Measurements from ENCODE around the gene FANCE.
A peak's percentile ranks its signal among the peaks of the same experiment; 100 is the strongest.

Gene FANCE

GRCh38 chr6:35406711-35407485, 45.2 kb upstream of the FANCE start:
- Histone ChIP-seq H3K36me3 (replicated peaks in 1 of 2; ENCODE audit: control insufficient read depth in 2 of 2, insufficient read depth in 2 of 2, low read length in 2 of 2) (peaks cover 0 to 11% of the 10 kb centered on the region in 2 donors), H3K18ac (ENCODE audit: low read length) (peak overlapping the region; percentile 56), H2BK15ac (ENCODE audit: low read length) (no peak overlapping the region), H3K4me2 (ENCODE audit: insufficient read depth, low read length, poor library complexity, severe bottlenecking) (no peak overlapping the region), H3K9ac (ENCODE audit: low read depth, low read length, poor library complexity) (peak overlapping the region; percentile 25), H3K23ac (ENCODE audit: low read depth, low read length, poor library complexity) (no peak overlapping the region), H2AFZ (ENCODE audit: low read length) (no peak overlapping the region), H3K4ac (ENCODE audit: low read length) (no peak overlapping the region), H4K91ac (ENCODE audit: low read depth, low read length, poor library complexity) (no peak overlapping the region), H3K27ac (replicated peaks; ENCODE audit: low read length) (no peak overlapping the region), H3K27me3 (ENCODE audit: control insufficient read depth in 3 of 3, insufficient read depth in 3 of 3, low read depth in 1 of 3, low read length in 3 of 3) (peaks cover 0 to 2% (median 0%) of the 10 kb centered on the region in 3 experiments), H2AK5ac (ENCODE audit: low read depth, low read length) (peak overlapping the region; percentile 32), H2BK12ac (ENCODE audit: low read length) (no peak overlapping the region), H4K8ac (ENCODE audit: low read depth, low read length) (no peak overlapping the region), H2BK5ac (ENCODE audit: low read length) (no peak overlapping the region), H3K79me1 (ENCODE audit: low read depth, low read length) (no peaks in the 10 kb centered on the region), H3K14ac (ENCODE audit: low read length) (no peak overlapping the region), H3K4me1 (ENCODE audit: control insufficient read depth in 2 of 2, insufficient read depth in 1 of 2, low read depth in 1 of 2, low read length in 2 of 2) (peaks cover 3 to 9% of the 10 kb centered on the region in 2 donors), H3K9me3 (replicated peaks in 1 of 2; ENCODE audit: control insufficient read depth in 2 of 2, insufficient read depth in 1 of 2, low read depth in 1 of 2, low read length in 2 of 2) (no peaks in the 10 kb centered on the region), H3K4me3 (ENCODE audit: low read length in 2 of 2) (peak overlapping the region in 1 of 2 donors; percentile 9), H2BK120ac (ENCODE audit: low read depth, low read length) (no peak overlapping the region)
- DNase-seq (ENCODE audit: low spot score): no peak
- WGBS, 2 donors (ENCODE audit: extremely low coverage in 2 of 2, insufficient read length in 2 of 2, insufficient replicate concordance in 1 of 2): no CpG with 5 or more reads among the region's 20 CpGs

GRCh38 chr6:35409245-35409644, 42.9 kb upstream of the FANCE start:
- H3K4me3 ChIP-seq (ENCODE audit: low read length in 2 of 2): no peak overlapping the region
- H3K36me3 ChIP-seq (replicated peaks in 1 of 2; ENCODE audit: control insufficient read depth in 2 of 2, insufficient read depth in 2 of 2, low read length in 2 of 2): peaks cover 9 to 25% of the 10 kb centered on the region in 2 donors
- WGBS, 2 donors (ENCODE audit: extremely low coverage in 2 of 2, insufficient read length in 2 of 2, insufficient replicate concordance in 1 of 2): no CpG with 5 or more reads among the region's 5 CpGs
- H3K27ac ChIP-seq (replicated peaks; ENCODE audit: low read length): no peak overlapping the region
- no peak overlapping the region for H4K8ac ChIP-seq (ENCODE audit: low read depth, low read length)
- H3K27me3 ChIP-seq (ENCODE audit: control insufficient read depth in 3 of 3, insufficient read depth in 3 of 3, low read depth in 1 of 3, low read length in 3 of 3): peaks cover 0 to 2% (median 0%) of the 10 kb centered on the region in 3 experiments
- no peak overlapping the region for H2AFZ ChIP-seq (ENCODE audit: low read length)
- H3K9ac ChIP-seq (ENCODE audit: low read depth, low read length, poor library complexity): no peak overlapping the region
- H2BK120ac ChIP-seq (ENCODE audit: low read depth, low read length): no peak overlapping the region
- no peak overlapping the region for H3K14ac ChIP-seq (ENCODE audit: low read length)
- no peak overlapping the region for H3K4ac ChIP-seq (ENCODE audit: low read length)
- no peaks in the 10 kb centered on the region for H3K9me3 ChIP-seq (replicated peaks in 1 of 2; ENCODE audit: control insufficient read depth in 2 of 2, insufficient read depth in 1 of 2, low read depth in 1 of 2, low read length in 2 of 2)
- no peak overlapping the region for H2BK15ac ChIP-seq (ENCODE audit: low read length)
- no peak overlapping the region for H3K4me2 ChIP-seq (ENCODE audit: insufficient read depth, low read length, poor library complexity, severe bottlenecking)
- no peaks in the 10 kb centered on the region for H3K79me1 ChIP-seq (ENCODE audit: low read depth, low read length)
- no peak overlapping the region for H3K23ac ChIP-seq (ENCODE audit: low read depth, low read length, poor library complexity)
- no peak overlapping the region for H2BK5ac ChIP-seq (ENCODE audit: low read length)
- DNase-seq (ENCODE audit: low spot score): no peak
- H4K91ac ChIP-seq (ENCODE audit: low read depth, low read length, poor library complexity): no peak overlapping the region
- no peak overlapping the region for H3K18ac ChIP-seq (ENCODE audit: low read length)
- no peak overlapping the region for H2BK12ac ChIP-seq (ENCODE audit: low read length)
- H3K4me1 ChIP-seq (ENCODE audit: control insufficient read depth in 2 of 2, insufficient read depth in 1 of 2, low read depth in 1 of 2, low read length in 2 of 2): peaks cover 1 to 3% of the 10 kb centered on the region in 2 donors
- H2AK5ac ChIP-seq (ENCODE audit: low read depth, low read length): no peak overlapping the region

- Histone ChIP-seq H2BK120ac (ENCODE audit: low read depth, low read length) (no peak overlapping the region), H3K27me3 (ENCODE audit: control insufficient read depth in 3 of 3, insufficient read depth in 3 of 3, low read depth in 1 of 3, low read length in 3 of 3) (peaks cover 0 to 2% (median 0%) of the 10 kb centered on the region in 3 experiments), H2BK15ac (ENCODE audit: low read length) (no peak overlapping the region), H2BK12ac (ENCODE audit: low read length) (no peak overlapping the region), H3K27ac (replicated peaks; ENCODE audit: low read length) (no peak overlapping the region), H2AK5ac (ENCODE audit: low read depth, low read length) (no peak overlapping the region), H3K4me2 (ENCODE audit: insufficient read depth, low read length, poor library complexity, severe bottlenecking) (no peak overlapping the region), H2BK5ac (ENCODE audit: low read length) (no peak overlapping the region), H3K79me1 (ENCODE audit: low read depth, low read length) (no peaks in the 10 kb centered on the region), H3K14ac (ENCODE audit: low read length) (no peak overlapping the region), H3K36me3 (replicated peaks in 1 of 2; ENCODE audit: control insufficient read depth in 2 of 2, insufficient read depth in 2 of 2, low read length in 2 of 2) (peaks cover 9 to 25% of the 10 kb centered on the region in 2 donors), H3K4ac (ENCODE audit: low read length) (no peak overlapping the region), H3K4me3 (ENCODE audit: low read length in 2 of 2) (no peak overlapping the region), H4K91ac (ENCODE audit: low read depth, low read length, poor library complexity) (no peak overlapping the region), H3K4me1 (ENCODE audit: control insufficient read depth in 2 of 2, insufficient read depth in 1 of 2, low read depth in 1 of 2, low read length in 2 of 2) (peaks cover 3 to 4% of the 10 kb centered on the region in 2 donors), H3K23ac (ENCODE audit: low read depth, low read length, poor library complexity) (no peak overlapping the region), H4K8ac (ENCODE audit: low read depth, low read length) (no peak overlapping the region), H3K9me3 (replicated peaks in 1 of 2; ENCODE audit: control insufficient read depth in 2 of 2, insufficient read depth in 1 of 2, low read depth in 1 of 2, low read length in 2 of 2) (no peaks in the 10 kb centered on the region), H3K9ac (ENCODE audit: low read depth, low read length, poor library complexity) (no peak overlapping the region), H2AFZ (ENCODE audit: low read length) (no peak overlapping the region), H3K18ac (ENCODE audit: low read length) (no peak overlapping the region)
- no CpG with 5 or more reads among the region's 3 CpGs for WGBS, 2 donors (ENCODE audit: extremely low coverage in 2 of 2, insufficient read length in 2 of 2, insufficient replicate concordance in 1 of 2)
- DNase-seq (ENCODE audit: low spot score): no peak
Measured at GRCh38 chr6:35410131-35410530, 42.0 kb upstream of the FANCE start.

- no CpG with 5 or more reads among the region's 9 CpGs for WGBS, 2 donors (ENCODE audit: extremely low coverage in 2 of 2, insufficient read length in 2 of 2, insufficient replicate concordance in 1 of 2)
Measured at GRCh38 chr6:35411066-35411465, 41.1 kb upstream of the FANCE start.

More at GRCh38 chr6:35411066-35411465, 41.1 kb upstream of the FANCE start:
- H3K4me1 ChIP-seq (ENCODE audit: control insufficient read depth in 2 of 2, insufficient read depth in 1 of 2, low read depth in 1 of 2, low read length in 2 of 2): peaks cover 3 to 4% of the 10 kb centered on the region in 2 donors
- H2BK120ac ChIP-seq (ENCODE audit: low read depth, low read length): no peak overlapping the region
- no peak overlapping the region for H3K4me2 ChIP-seq (ENCODE audit: insufficient read depth, low read length, poor library complexity, severe bottlenecking)
- no peak overlapping the region for H3K4me3 ChIP-seq (ENCODE audit: low read length in 2 of 2)
- H3K9me3 ChIP-seq (replicated peaks in 1 of 2; ENCODE audit: control insufficient read depth in 2 of 2, insufficient read depth in 1 of 2, low read depth in 1 of 2, low read length in 2 of 2): no peaks in the 10 kb centered on the region
- H3K27ac ChIP-seq (replicated peaks; ENCODE audit: low read length): no peak overlapping the region
- H2BK15ac ChIP-seq (ENCODE audit: low read length): no peak overlapping the region
- no peak overlapping the region for H2BK5ac ChIP-seq (ENCODE audit: low read length)
- H3K79me1 ChIP-seq (ENCODE audit: low read depth, low read length): no peaks in the 10 kb centered on the region
- H3K4ac ChIP-seq (ENCODE audit: low read length): no peak overlapping the region
- no peak for DNase-seq (ENCODE audit: low spot score)
- no peak overlapping the region for H2BK12ac ChIP-seq (ENCODE audit: low read length)
- peaks cover 0 to 2% (median 0%) of the 10 kb centered on the region in 3 experiments for H3K27me3 ChIP-seq (ENCODE audit: control insufficient read depth in 3 of 3, insufficient read depth in 3 of 3, low read depth in 1 of 3, low read length in 3 of 3)
- no peak overlapping the region for H3K23ac ChIP-seq (ENCODE audit: low read depth, low read length, poor library complexity)
- no peak overlapping the region for H4K91ac ChIP-seq (ENCODE audit: low read depth, low read length, poor library complexity)
- no peak overlapping the region for H2AK5ac ChIP-seq (ENCODE audit: low read depth, low read length)
- no peak overlapping the region for H3K14ac ChIP-seq (ENCODE audit: low read length)
- H4K8ac ChIP-seq (ENCODE audit: low read depth, low read length): peak overlapping the region; percentile 58
- peaks cover 9 to 31% of the 10 kb centered on the region in 2 donors for H3K36me3 ChIP-seq (replicated peaks in 1 of 2; ENCODE audit: control insufficient read depth in 2 of 2, insufficient read depth in 2 of 2, low read length in 2 of 2)
- H3K18ac ChIP-seq (ENCODE audit: low read length): no peak overlapping the region
- H3K9ac ChIP-seq (ENCODE audit: low read depth, low read length, poor library complexity): peak overlapping the region; percentile 80
- H2AFZ ChIP-seq (ENCODE audit: low read length): no peak overlapping the region
